HG03097 (cell line): ENCODE results near the gene EXD2.
"Not testable (repeated sequence)": the region's sequence is repeated elsewhere in the genome, so short reads cannot be mapped to it uniquely, and the experiment has no call there.

Experiments used
- ATAC-seq: cut with Tn5 transposase; IDR thresholded peaks from one replicate; pipeline ENCODE4 v1.9.1; 2021; ENCODE audit not compliant: unreplicated experiment, low FRiP score

Gene EXD2

DNA sequence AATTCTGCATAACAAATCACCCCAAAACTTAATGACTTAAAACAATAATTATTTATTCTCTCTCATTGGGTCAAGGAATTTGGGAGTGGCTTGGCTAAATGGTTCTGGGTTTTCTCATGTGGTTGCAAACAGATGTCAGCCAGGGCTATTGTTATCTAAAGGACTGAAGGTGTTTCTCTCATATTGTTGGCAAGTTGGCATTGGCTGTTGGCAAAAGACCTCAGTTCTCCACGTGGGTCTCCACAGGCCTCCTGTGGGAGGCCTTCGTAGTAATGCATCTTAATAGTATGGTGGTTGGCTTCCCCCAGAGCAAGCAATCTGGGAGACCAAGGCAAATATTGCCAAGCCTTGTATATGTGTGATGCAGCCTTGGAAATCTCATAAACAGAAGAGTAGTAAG is 83.0 kb downstream of the EXD2 start:
- ATAC-seq: no peak

DNA sequence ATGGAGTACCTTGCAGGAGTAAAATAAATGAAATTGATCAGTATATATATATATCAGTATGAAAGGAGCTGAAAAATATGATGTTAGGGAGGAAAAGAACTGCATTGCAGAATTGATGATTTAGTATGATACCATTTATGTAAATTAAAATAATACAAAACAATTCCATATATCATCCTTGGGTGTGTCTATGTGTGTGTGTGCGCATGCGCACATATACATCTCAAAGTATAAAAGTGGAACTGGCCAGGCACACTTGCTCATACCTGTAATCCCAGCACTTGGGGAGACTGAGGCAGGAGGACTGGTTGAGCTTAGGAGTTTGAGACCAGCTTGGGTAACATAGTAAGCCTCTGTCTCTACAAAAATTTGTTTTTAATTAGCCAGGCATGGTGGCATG is 84.0 kb downstream of the EXD2 start:
- no peak for ATAC-seq

DNA sequence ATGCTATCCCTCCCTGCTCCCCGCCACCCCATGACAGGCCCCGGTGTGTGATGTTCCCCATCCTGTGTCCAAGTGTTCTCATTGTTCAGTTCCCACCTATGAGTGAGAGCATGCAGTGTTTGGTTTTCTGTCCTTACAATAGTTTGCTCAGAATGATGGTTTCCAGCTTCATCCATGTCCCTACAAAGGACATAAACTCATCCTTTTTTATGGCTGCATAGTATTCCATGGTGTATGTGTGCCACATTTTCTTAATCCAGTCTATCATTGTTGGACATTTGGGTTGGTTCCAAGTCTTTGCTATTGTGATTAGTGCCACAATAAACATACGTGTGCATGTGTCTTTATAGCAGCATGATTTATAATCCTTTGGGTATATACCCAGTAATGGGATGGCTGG is 86.1 kb downstream of the EXD2 start:
- ATAC-seq: not testable (repeated sequence)

DNA sequence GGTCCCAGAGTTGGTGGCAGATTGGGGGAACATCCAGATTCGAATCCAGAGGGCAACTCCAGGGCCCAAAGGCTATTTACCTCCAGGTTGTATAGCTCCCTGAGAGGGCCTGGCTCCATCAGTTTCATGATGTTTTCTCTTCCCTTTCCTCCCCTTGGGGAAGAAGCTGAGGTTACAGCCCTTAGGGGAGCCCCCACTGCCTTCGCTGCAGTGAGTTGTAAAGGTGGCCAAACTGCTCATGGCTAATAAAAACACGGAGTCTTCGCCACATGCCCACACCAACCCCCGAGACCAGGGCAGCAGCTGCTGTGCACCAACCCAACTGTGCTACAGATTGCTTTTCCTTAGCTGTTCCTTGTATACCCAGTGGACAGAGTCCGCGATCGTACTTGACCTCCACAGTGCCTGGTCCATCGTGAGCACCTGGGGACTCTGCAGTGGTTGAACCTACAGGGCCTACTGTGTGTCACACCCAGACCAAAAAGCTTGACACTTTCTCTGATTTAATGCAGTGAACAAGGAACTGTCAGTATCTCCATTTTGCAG is 89.5 kb downstream of the EXD2 start:
- no peak for ATAC-seq

DNA sequence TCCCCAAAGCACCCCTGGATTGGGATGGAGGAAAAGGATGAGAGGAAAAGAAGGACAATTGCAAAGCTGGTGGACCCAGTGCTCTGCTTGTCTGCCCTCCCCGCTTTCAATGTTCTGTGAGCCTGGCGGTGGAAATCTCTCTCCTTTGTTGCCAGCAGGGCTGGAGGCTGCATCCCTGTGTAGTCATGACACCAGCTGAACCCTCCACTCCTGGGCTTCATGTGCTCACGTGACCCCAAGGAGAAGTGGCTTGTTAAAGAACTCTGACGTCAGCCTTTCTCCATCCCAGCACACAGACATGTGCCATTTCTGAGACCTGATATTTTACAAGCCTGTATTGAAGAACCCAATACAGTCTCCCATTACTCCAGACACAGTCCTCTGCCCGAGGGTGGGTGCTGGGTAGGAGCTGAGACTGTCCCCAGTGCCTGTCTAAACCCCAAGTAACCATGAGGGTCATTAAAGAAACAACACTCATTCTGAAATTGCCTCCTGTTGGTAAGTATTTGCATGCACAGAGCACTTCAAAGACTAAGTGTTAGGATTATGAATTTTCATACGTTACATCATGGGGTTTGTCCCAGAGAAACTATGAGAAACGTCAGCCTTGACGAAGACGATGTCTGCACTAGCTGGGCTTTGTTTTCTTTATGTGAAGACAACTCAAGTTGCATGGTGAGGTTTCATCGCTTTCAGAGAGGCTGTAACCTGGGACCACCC is 90.3 kb downstream of the EXD2 start:
- no peak for ATAC-seq

DNA sequence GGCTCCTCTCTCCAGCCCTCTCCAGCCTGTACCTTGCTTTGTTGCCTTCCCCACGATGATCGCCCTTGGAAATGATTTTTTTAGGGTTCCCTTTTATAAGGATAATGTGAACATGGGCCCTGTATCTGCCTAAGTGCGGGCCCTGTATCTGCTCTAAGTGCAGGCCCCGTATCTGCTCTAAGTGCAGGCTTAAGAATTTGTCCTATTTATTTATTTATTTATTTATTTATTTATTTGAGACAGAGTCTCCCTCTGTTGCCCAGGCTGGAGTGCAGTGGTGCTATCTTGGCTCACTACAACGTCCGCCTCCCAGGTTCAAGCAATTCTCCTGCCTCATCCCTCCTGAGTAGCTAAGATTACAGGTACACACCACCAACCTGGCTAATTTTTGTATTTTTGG is 91.2 kb downstream of the EXD2 start:
- no peak for ATAC-seq

DNA sequence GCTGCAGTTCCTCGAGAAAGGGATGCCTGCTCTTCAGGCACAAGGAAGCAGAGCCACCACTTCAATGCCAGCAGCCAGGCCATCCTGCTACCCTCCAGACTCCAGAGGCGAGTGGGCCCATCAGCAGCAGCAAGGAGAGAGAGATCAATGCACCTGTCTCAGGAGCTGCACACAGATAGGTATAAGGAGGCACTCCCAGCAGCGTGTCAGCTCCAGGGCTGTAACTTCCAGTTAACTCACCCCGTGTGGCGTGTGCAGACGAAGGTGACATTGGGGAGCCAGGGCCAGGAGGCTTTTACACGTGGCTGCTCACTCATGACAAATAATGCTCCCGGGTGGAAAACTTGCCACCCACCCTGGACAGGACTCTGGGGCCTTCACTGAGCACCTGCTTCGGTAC is 92.9 kb downstream of the EXD2 start:
- ATAC-seq: no peak

DNA sequence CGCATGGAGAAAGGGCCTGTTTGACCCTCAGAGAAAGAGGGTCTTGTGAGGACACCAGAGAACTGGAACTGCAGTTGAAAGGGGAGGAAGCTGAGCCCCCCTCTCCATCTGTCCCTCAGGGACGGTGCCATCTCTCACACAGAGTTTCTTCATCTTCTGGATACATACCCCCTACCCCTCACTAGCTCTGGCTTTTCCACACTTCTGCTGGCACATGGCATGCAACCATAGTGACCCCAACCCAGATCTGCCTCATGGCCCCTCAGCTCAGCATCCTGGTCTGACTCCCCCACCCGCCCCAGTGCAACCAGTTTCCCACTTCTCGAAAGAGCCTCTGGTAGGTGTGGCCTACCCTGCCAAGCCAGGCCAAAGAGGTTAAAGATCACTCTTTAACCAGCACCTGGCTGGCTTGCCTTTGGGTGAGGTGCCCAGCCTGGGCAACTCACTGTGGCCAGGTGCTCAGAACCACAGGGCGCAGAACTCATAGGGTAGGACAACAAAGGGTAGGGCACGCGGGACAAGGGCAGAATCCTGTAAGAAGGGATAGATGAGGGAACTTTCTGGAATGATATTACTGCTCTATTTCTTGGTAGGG is 94.5 kb downstream of the EXD2 start:
- no peak for ATAC-seq

DNA sequence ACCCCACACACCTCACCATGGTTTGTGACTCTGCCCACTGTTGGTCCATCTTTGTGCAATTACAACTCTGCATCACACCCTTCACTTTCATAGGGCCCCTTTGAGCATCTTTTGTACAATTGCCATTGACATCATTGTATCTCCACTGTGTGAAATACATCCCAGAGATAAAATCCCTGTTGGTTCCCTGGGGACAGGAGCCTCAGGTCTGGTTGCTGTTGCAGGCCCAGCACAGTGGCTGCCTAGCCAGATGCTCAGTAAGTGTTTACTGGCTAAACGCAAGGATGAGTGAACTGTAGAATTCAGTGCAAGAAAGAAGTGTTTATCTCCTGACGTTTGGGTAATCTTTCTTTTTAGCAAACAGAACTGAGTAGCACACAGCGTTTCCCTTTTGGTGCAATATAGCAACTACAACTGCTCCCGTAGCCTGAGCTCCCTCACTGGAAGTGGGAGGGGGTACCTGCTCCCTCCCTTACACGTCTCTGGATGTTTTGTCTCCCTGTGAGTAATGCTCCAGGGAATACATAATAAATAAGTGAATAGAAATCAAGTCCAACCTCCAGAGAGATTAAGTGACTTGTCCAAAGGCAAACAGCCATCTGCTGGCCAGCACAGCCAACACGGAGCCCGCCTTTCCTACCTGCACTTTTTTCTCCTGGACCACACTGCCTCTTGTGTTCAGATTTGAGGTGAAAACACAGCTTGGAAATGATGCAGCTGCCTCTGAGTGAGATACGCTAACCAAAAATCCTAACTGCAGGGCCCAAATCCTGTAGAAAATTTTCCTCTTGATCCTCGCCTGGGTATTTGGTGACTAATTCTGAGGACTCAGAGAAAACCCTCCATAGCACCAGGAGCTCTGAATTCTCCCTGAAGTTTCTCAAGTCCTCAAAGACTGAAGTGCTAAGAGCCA is 96.1 kb downstream of the EXD2 start:
- ATAC-seq: no peak

DNA sequence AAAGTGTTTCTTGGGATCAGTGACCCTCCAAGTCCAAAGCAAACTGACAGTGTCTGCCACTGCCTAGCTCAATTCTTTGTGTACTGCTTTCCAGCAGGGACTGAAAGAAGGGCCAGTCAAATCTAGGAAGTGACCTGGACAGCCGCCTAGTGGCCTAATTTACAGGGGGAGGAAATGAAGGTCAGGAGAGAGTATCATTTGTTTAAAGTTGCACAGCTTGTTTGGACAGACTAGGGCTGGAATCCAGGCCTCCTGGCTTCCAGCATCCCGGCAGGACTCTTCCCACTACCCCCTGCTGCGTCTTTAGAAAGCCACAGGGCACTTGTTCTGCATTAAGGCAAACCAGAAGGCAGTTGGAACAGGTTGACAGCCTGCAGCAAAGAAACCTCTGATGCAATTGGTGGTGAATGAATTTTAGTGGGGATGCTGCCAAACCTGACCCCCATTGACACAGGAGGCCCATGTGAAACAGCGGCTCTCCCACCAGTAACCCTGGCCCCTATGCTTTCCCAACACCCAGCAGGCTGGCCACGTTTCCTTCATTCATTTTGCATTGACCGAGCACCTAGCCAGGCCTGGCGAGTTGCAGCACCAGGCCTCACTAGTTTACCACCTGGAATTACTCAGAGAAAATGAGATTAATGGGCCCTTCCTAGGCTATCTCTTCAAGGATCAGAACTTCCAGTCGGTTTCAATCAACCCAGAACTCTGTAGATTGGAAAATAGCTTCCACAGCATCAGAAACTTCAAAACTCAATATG is 96.9 kb downstream of the EXD2 start:
- ATAC-seq: no peak

DNA sequence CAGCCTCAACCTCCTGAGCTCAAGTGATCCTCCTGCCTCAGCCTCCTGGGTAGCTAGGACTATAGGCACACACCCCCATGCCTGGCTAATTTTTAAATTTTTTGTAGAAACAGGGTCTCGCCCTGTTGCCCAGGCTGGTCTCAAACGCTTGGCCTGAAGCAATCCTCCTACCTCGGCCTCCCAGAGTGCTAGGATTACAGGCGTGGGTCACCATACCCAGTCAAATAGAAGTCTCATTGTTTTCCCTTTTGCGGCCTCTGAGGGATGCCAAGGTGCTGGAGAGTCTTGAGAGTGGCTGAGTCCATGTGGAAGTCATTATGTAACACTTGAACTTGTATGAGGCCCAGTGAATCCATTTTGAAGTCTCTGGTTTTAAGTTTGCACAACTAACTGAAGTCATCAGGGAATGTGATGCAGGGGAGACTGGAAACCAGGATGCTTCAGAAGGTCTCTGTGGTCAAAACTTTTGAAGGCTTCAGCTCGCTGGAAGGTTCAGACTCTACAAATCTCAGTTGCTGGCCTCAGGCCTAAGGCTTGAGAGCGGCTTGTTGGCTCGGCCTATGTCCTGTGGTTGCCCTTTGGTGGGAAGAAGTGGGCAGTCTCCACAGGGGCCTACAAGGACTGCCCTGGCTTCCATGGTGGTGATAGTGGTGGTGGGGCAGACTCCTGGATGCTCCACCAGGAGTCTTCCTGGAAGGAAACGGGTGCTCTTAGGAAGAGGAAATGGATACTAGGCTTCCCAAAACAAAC is 97.8 kb downstream of the EXD2 start:
- no peak for ATAC-seq

DNA sequence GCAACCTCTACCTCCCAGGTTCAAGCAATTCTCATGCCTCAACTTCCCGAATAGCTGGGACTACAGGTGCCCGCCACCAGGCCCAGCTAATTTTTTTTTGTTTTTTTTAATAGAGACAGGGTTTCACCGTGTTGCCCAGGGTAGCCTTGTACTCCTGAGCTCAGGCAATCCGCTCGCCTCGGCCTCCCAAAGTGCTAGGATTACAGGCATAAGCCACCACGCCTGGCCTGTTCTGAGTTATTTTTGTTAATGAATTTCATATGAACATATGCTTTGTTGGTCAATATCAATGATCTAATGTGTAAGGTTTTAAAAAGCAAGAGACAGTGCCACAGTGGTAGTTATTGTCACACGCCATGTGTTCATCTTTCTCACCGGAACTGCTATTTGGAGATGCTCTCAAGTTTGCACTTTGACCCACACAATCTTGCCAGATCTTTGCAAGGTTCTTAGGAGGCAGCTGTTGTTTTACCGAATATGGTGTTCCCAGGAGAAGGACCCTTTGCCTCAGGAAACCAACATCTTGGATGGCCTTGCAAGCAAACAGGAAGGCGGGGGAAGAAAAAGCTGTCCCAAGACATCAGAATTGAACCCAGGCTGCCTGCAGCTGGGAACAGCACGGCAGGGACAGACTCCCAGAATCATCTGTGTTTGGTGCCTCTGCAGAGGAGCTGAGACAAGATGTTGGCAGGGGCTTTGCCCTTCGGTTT is 98.7 kb downstream of the EXD2 start:
- ATAC-seq: no peak

DNA sequence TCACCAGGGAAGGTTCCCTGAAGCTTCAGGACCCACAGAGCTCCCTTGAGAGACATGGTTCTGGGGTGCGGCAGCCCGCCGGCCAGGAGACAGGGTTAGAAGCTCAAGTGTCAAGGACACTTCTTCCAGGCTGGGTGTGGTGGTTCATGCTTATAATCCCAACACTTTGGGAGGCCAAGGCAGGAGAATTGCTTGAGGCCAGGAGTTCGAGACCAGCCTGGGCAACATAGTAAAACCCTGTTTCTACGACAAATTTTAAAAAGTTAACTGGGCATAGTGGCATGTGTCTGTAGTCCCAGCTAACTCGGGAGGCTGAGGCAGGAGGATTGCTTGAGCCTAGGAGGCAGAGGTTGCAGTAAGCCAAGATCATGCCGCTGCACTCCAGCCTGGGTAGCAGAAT is 99.6 kb downstream of the EXD2 start:
- ATAC-seq: not testable (repeated sequence)

DNA sequence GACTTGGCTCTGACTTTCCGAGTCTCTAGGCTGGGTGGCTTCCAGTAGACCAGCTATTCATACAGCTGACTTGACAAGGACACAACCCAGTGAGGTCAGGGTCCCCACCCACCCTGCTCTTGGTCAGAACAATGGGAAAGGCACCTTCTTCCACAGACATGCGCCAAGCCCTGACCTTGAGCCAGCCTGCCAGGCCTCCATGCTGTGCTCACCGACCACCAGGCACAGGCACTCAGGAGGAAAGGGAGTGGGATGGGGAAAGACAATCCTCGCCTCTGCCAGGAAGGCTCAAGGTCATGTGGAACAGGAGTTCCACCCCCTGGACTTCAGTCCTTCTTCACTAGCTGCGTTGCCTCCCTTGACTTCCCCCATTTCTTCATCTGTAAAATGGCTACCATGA is 100.1 kb downstream of the EXD2 start:
- no peak for ATAC-seq

DNA sequence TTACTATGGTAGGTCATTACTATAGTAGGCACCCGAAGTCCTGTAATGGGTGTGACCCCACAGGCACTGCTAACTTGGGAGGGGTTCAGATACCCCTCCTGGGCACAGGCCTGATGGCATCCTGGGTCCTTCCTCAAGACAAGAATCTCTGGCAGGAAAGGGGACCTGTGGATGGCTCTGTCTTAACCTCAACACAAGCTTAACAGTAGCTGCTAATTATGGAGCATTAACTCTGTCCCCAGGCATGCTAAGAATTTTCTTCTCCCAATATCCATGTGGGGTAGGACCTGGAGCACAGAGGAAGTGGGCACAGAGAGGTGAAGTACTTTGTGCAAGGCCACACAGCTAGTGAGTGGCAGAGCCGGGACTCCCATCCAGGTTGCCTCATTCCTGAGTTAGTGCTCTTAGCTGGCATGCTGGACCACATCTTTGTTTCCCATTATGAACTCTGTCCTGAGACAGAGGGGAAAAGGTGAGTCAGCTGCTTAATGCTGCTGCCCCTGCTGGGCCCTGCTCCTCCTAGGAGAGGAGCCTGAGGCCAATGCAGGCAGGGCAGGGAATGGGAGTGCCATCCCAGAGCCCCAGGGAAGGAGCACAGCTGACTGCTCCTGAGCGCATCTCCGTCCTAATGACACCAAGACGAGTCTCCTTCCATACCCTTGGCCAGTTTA is 100.7 kb downstream of the EXD2 start:
- no peak for ATAC-seq
